Stimulated activated CD8-positive, alpha-beta memory T cell treated with anti-CD3 and anti-CD28 coated beads, Interleukin-7, amount 100 ng/mL, for 24 hours (primary cell): ENCODE results near the gene NVL.
"Not testable (repeated sequence)": the region's sequence is repeated elsewhere in the genome, so short reads cannot be mapped to it uniquely, and the experiment has no call there.

Experiments used
- DNase-seq: peaks from one replicate; pipeline ENCODE4 v3.0.0-alpha.2; 2020; ENCODE audit warnings: low read depth

The NVL gene

GRCh38 chr1:224338150-224338838 is 8.3 kb upstream of the NVL start:
- DNase-seq, result no peak

DNA sequence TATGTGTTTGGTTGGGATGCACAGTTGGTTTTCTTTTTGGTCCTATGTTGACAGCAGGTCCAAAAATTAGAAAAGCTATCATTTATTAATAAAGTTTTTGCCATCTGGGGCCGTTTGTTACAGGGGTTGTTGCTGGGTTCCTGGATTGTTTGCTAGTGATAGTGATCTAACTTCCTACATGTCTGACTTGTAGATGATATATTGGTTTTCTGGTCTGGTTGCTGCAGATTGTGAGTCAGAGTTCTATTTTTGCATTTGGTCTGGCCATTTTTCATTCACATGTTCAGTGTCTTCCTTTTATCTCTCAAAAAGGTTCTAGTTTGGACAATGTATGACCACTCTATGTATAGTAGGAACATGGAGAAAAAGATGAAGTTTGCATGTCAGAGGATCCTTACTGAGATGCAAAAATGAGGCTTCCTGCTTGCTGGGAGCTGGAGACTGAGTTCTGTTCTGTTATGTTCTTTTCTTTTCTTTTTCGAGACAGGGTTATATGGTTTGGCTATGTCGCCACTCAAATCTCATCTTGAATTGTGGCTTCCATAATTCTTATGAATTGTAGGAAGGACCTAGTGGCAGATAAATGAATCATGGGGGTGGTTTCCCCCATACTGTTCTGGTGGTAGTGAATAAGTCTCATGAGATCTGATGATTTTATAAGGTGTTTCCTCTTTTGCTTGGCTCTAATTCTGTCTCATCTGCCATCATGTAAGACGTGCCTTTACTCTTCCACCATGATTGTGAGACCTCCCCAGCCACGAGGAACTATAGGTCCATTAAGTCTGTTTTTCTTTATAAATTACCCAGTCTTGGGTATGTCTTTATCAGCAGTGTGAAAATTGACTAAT is 4.2 kb upstream of the NVL start:
- no peak for DNase-seq

- no peak for DNase-seq
Measured at GRCh38 chr1:224333309-224333926, 3.4 kb upstream of the NVL start.

- no peak for DNase-seq
Measured at GRCh38 chr1:224331824-224332223, 1.9 kb upstream of the NVL start.

GRCh38 chr1:224331326-224331725 is 1.4 kb upstream of the NVL start:
- DNase-seq, result no peak

DNA sequence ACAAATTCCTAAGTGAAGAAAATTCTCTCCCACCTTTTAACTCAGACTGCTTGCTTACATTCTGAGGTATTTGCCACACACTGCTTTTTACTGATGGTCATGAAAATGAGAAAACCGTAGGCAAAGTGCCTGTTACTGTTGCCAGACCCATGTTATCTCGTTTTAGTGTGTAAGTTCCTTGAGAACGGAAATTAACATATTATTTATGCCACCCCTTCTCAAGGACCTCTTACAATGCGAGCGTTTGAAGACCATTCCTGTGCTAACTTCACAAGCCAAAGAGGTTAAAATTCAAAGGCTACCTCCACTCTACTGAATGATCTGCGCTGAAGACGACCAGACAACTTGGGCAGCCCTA is 509 bp downstream of the NVL start:
- no peak for DNase-seq

DNA sequence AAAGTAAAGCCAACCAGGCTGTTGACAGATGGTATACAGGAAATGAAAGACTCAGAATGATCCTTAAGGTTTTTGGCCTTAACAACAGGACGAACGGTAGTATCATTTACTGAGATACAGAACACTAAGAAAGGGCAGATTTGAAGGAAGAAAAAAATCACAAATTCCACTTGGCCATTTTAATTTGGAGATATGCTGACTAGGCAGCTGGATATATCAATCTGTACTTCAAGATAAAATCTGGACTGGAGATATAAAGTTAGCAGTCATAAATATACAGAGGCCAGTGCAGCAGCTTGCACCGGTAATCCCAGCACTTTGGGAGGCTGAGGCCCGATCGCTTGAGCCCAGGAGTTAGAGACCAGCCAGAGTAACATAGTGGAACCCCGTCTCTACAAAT is 1.3 kb downstream of the NVL start:
- no peak for DNase-seq

GRCh38 chr1:224325959-224326358 is 4.0 kb downstream of the NVL start:
- DNase-seq, result no peak

- DNase-seq, result no peak
Measured at GRCh38 chr1:224321706-224322105, 8.3 kb downstream of the NVL start.

DNA sequence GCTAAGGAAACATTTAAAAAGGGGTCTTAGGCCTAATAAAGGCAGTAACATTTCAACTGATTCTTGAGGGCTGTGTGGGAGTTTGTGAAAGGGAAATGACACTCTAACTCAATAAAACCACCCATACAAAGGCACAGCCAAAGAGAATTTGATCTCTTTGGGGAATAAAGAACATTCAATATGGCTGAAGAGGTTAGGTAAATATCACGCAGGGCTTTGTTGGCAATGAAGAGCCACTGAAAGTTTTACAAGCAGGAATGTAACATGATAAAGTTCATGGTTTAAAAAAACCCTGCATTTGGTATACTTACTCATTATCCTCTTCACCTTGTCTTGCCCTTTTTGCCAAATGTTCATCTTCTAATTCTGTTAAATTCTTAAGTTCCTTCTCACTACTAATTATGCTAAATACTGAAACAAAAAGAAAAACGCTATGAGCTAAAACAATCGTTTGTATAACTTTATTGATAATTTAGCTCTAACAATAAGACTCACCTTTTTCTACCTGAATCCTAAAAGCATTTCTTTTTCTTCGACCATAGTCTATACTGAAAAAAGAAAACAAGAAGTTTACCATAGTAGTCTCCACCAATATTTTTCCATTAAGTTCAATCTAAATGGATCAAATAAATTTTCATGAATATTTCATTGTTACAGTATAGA is 12.5 kb downstream of the NVL start:
- DNase-seq, result no peak

GRCh38 chr1:224312025-224312424 is 17.9 kb downstream of the NVL start:
- DNase-seq, result no peak

DNA sequence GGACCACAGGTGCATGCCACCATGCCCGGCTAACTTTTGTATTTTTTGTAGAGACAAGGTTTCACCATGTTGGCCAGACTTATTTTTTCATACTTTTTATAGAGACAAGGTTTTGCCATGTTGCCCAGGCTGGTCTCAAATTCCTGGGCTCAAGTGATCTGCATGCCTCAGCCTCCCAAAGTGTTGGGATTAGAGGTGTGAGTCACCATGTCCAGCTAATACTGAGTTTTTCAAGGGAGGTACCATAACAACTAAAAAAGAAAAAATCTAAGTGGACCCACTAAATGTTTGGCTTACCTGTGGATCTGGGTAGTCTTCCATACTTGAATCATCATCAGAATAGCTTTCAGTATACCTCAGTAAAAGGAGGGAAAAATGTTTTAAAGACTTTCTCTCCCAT is 18.5 kb downstream of the NVL start:
- not testable (repeated sequence) for DNase-seq

GRCh38 chr1:224308064-224308463 is 21.9 kb downstream of the NVL start:
- no peak for DNase-seq

DNA sequence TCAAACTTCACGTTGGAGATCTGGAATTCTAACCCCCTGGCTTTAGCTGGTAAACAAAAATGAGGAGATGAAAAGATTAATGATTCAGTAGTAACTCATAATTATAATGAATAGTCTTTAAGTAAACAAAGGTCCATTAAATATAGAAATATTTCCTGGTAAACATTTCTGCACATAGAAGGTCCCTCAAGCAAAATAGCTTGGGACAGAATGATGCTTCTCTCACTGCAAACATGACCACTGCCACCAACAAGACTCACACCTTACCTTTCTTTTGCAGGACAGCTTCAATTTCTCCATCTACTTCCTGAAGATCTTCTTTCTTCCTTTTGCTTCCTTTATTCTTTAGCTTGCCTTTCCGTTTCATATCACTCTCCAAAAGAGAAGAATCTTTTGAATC is 25.2 kb downstream of the NVL start:
- no peak for DNase-seq

GRCh38 chr1:224302947-224303346 is 27.0 kb downstream of the NVL start:
- DNase-seq, result no peak

- DNase-seq, result no peak
Measured at GRCh38 chr1:224301391-224301790, 28.6 kb downstream of the NVL start.

GRCh38 chr1:224300346-224300745 is 29.6 kb downstream of the NVL start:
- DNase-seq, result no peak

- no peak for DNase-seq
Measured at GRCh38 chr1:224298346-224299330, 31.3 kb downstream of the NVL start.

DNA sequence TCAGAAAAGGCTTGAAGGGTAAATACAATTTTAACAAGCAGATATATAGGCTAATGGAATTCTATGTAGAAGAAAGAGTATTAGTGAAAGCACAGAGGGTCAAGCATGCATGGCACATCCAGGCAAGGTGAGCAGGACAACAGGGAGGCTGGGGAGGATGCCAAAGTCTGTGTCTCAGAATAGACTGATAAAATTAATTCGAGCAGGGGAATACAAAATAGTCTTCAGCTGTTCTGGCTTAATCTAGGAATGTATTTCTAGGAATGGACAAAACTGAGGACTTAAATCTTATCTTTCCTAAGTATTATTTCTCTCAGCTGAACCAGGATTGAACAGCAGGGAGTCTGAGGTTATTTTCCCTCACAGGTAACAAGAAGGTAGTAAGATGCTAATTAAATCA is 35.2 kb downstream of the NVL start:
- no peak for DNase-seq

DNA sequence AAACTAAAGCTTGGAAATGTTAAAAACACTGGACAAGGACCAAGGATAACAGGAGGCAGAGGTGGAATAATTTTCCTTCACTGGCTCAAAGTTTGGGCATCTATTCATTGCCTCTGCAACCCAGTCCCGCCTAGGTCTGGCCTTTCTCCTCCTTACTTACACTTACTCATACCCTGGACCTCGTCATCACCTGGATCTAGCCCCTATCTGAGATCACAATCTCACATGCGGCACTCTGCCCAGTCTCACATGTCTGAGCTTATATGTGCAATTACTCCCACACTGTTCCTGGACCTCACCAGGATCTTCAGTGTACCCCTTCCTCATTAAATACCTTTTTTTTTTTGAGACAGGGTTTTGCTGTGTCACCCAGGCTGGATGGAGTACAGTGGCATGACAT is 37.6 kb downstream of the NVL start:
- no peak for DNase-seq

DNA sequence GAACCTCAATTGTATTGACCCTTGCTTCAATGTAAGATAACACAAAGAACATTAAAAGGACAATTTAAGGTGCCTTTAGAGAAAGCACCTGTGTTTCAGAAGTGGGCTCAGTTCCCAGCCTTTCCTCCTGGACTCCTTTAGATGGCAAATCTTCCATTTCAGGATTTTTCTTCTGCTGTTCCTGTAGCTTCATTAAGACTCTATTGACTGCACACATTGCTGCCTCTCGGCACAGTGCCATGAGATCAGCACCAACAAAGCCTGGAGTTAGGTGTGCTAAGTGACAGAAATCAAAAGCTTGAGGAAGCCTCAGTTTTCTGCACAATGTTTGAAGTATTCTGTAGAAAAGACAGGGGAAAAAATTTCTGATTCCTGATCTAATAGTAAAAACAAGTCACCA is 40.6 kb downstream of the NVL start:
- no peak for DNase-seq

GRCh38 chr1:224287714-224288113 is 42.3 kb downstream of the NVL start:
- DNase-seq, result no peak
